Measurements from ENCODE around the gene UBE2O. TPM values are rescaled to one million over a fixed set of nuclear protein-coding genes. Genes with fewer than 3 reads are reported as not detected.

UBE2O gene
- total and polyA plus RNA-seq, 2 experiments from 2014 or later, result 30.4 to 79.4 TPM

DNA sequence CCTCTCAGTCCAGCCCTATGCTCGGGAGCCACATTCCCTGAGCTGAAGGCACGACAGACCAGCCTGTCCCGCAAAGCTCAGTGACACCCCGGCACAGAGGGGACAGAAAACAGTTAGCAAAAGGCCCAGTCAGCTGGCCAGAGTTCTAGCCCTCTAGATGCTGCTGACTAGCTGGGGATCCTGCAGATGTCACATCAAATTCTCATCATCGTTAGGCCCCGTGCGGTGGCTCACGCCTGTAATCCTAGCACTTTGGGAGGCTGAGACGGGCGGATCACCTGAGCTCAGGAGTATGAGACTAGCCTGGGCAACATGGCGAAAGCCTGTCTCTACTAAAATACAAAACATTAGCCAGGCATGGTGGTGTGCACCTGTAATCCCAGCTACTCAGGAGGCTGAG is 17.2 kb downstream of the UBE2O start (continued):
- TF ChIP-seq, protein P1, sequence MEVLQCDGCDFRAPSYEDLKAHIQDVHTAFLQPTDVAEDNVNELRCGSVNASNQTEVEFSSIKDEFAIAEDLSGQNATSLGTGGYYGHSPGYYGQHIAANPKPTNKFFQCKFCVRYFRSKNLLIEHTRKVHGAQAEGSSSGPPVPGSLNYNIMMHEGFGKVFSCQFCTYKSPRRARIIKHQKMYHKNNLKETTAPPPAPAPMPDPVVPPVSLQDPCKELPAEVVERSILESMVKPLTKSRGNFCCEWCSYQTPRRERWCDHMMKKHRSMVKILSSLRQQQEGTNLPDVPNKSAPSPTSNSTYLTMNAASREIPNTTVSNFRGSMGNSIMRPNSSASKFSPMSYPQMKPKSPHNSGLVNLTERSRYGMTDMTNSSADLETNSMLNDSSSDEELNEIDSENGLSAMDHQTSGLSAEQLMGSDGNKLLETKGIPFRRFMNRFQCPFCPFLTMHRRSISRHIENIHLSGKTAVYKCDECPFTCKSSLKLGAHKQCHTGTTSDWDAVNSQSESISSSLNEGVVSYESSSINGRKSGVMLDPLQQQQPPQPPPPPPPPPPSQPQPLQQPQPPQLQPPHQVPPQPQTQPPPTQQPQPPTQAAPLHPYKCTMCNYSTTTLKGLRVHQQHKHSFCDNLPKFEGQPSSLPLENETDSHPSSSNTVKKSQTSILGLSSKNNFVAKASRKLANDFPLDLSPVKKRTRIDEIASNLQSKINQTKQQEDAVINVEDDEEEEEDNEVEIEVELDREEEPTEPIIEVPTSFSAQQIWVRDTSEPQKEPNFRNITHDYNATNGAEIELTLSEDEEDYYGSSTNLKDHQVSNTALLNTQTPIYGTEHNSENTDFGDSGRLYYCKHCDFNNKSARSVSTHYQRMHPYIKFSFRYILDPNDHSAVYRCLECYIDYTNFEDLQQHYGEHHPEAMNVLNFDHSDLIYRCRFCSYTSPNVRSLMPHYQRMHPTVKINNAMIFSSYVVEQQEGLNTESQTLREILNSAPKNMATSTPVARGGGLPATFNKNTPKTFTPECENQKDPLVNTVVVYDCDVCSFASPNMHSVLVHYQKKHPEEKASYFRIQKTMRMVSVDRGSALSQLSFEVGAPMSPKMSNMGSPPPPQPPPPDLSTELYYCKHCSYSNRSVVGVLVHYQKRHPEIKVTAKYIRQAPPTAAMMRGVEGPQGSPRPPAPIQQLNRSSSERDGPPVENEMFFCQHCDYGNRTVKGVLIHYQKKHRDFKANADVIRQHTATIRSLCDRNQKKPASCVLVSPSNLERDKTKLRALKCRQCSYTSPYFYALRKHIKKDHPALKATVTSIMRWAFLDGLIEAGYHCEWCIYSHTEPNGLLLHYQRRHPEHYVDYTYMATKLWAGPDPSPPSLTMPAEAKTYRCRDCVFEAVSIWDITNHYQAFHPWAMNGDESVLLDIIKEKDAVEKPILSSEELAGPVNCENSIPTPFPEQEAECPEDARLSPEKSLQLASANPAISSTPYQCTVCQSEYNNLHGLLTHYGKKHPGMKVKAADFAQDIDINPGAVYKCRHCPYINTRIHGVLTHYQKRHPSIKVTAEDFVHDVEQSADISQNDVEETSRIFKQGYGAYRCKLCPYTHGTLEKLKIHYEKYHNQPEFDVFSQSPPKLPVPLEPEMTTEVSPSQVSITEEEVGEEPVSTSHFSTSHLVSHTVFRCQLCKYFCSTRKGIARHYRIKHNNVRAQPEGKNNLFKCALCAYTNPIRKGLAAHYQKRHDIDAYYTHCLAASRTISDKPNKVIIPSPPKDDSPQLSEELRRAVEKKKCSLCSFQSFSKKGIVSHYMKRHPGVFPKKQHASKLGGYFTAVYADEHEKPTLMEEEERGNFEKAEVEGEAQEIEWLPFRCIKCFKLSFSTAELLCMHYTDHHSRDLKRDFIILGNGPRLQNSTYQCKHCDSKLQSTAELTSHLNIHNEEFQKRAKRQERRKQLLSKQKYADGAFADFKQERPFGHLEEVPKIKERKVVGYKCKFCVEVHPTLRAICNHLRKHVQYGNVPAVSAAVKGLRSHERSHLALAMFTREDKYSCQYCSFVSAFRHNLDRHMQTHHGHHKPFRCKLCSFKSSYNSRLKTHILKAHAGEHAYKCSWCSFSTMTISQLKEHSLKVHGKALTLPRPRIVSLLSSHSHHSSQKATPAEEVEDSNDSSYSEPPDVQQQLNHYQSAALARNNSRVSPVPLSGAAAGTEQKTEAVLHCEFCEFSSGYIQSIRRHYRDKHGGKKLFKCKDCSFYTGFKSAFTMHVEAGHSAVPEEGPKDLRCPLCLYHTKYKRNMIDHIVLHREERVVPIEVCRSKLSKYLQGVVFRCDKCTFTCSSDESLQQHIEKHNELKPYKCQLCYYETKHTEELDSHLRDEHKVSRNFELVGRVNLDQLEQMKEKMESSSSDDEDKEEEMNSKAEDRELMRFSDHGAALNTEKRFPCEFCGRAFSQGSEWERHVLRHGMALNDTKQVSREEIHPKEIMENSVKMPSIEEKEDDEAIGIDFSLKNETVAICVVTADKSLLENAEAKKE (CRISPR knock-in tag; IDR thresholded peaks at IDR 0.05), result no peak
- TF ChIP-seq JUNB (IDR thresholded peaks at IDR 0.05; ENCODE audit: unreplicated experiment) (no peak), ZNF114 (CRISPR knock-in tag; IDR thresholded peaks at IDR 0.05) (no peak)
- TF ChIP-seq, protein P2, sequence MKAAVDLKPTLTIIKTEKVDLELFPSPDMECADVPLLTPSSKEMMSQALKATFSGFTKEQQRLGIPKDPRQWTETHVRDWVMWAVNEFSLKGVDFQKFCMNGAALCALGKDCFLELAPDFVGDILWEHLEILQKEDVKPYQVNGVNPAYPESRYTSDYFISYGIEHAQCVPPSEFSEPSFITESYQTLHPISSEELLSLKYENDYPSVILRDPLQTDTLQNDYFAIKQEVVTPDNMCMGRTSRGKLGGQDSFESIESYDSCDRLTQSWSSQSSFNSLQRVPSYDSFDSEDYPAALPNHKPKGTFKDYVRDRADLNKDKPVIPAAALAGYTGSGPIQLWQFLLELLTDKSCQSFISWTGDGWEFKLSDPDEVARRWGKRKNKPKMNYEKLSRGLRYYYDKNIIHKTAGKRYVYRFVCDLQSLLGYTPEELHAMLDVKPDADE (IDR thresholded peaks at IDR 0.05), result no peak

DNA sequence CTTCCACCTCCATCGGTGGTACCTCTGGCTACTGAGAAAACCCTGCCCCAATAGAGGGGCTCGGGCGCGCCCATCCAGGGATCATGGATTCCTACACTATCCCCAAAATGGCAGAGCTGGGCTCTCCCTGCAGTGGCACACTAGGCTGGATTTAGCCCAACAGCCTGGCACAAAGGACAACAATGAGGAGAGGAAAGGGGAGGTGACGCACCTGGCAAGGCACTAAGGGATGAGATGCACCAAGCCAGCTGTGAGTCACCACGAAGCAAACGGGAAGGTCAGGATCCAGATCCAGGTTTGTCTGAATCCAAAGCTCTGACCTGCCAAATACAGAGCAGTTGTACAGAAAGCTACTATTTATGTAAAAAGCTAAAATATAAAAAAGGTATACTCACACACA is 18.1 kb downstream of the UBE2O start:
- Histone ChIP-seq H3K27ac (ENCODE audit: low read depth) (peak overlapping the region; percentile 52; the same call in 1 of the 2 replicates), H3K4me2 (no peak overlapping the region), H2AFZ (no peak overlapping the region), H3K4me1 (ENCODE audit: insufficient read depth) (peaks cover 69% of the 10 kb centered on the region), H4K20me1 (replicated peaks; ENCODE audit: insufficient read depth) (peaks cover 61% of the 10 kb centered on the region), H3F3A (replicated peaks; ENCODE audit: low read depth) (no peaks in the 10 kb centered on the region), H3K9me2 (ENCODE audit: insufficient read depth) (no peaks in the 10 kb centered on the region), H3K27me3 (ENCODE audit: insufficient read depth) (no peaks in the 10 kb centered on the region), H3K36me3 (ENCODE audit: insufficient read depth) (no peaks in the 10 kb centered on the region), H3K4me3 (no peak overlapping the region), H3K79me2 (replicated peaks; ENCODE audit: insufficient read depth) (peaks cover 100% of the 10 kb centered on the region)
- DNase-seq (ENCODE audit: low spot score) (no peak), ATAC-seq (no peak)
- H3K36me3 Mint-ChIP-seq (ENCODE audit: low read depth), result peaks cover 7% of the 10 kb centered on the region
- H3K4me1 Mint-ChIP-seq, result peaks cover 70% of the 10 kb centered on the region
- peak overlapping the region; percentile 47; the same call in 1 of the 2 replicates for H3K27ac Mint-ChIP-seq
- no peak overlapping the region for H3K4me3 Mint-ChIP-seq
- H3K9me3 Mint-ChIP-seq, result no peaks in the 10 kb centered on the region
- peaks cover 5% of the 10 kb centered on the region for H3K27me3 Mint-ChIP-seq (ENCODE audit: insufficient read depth, low read depth, poor library complexity)
- TF ChIP-seq STAT1 (IDR thresholded peaks at IDR 0.05; ENCODE audit: unreplicated experiment), result no peak
- no peak for TF ChIP-seq EZH2phosphoT487 (IDR thresholded peaks at IDR 0.05; ENCODE audit: unreplicated experiment)
- TF ChIP-seq, protein P1 (CRISPR knock-in tag; IDR thresholded peaks at IDR 0.05), result no peak
- no peak for TF ChIP-seq ZNF331 (CRISPR knock-in tag; IDR thresholded peaks at IDR 0.05; ENCODE audit: low read depth)
- no peak for TF ChIP-seq ZNF114 (CRISPR knock-in tag; IDR thresholded peaks at IDR 0.05)
- TF ChIP-seq NANOG (IDR thresholded peaks at IDR 0.05; ENCODE audit: borderline replicate concordance), result no peak

All from GM23338 (cell line).